Measurements from ENCODE around the gene DST.
A peak's percentile ranks its signal among the peaks of the same experiment; 100 is the strongest.
"Not testable (repeated sequence)": the region's sequence is repeated elsewhere in the genome, so short reads cannot be mapped to it uniquely, and the experiment has no call there.

Gene DST

GRCh38 chr6:56562730-56563129 lies 80.0 kb downstream of the DST start:
- not testable (repeated sequence) for DNase-seq

GRCh38 chr6:56556751-56557540 lies 85.7 kb downstream of the DST start:
- no peak for DNase-seq

DNA sequence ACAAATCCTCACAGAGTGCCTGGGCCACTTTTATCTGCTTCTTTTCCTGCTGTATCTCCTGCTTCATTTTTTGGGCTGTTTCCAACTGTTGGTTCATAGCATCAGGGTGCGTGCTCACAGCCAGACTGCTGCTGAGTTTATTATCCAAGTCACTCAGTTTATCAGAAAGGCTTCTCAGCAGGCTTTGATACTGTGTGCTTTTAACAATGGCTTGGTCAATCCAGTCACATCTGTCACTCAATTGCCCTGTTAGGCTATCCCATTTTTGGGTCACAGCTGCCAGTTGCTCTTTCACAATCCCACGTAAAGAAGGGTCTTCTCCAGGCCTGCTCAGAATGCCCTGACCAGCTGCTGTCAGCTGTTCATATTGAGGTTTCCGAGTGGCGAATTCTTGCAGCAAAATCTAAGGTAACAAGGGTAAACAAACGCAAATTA lies 87.2 kb downstream of the DST start:
- DNase-seq = no peak

DNA sequence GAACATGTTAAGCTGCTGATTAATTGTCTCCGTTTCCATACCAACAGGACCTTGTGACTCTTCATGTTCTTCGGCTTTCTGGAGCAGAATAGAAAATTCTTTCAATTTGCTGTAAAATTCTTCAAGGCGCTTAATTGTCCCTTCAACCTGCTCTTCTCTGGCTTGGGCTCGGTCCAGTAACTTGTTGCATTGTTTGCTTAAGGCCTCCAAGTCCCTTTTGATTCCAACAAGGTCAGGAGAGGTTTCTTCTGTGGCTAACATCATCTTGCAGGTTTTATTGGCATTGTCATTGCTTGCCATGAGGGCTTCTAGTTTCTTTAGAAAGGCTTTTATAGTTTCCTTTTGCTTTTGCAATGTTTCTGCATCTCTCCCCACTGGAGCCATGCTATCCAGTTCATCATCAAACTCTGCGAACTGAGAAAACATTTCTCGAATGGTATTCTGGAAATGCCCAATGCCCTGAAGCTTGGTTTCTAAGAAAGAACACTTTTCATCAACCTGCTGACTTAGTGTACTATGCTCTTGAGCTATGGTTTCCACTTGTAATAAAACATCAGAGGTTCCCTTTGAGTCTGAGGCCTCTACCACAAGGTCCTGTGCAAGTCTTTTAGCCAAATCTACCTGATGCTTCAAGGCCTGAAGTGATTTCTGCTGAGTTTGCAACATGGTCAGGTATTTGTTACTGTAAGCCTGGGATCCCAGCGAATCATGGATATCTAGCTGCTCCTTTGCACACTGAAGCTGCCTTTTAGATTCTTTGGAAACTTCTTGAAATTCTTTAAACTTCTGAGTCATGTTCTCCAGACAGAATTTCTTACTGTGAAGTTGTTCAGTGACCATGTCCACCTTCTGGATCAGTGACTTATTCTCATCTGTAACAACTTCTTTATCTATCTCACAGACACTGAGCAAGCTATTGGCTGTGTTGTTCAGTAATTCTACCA lies 90.2 kb downstream of the DST start:
- no peak for DNase-seq

DNA sequence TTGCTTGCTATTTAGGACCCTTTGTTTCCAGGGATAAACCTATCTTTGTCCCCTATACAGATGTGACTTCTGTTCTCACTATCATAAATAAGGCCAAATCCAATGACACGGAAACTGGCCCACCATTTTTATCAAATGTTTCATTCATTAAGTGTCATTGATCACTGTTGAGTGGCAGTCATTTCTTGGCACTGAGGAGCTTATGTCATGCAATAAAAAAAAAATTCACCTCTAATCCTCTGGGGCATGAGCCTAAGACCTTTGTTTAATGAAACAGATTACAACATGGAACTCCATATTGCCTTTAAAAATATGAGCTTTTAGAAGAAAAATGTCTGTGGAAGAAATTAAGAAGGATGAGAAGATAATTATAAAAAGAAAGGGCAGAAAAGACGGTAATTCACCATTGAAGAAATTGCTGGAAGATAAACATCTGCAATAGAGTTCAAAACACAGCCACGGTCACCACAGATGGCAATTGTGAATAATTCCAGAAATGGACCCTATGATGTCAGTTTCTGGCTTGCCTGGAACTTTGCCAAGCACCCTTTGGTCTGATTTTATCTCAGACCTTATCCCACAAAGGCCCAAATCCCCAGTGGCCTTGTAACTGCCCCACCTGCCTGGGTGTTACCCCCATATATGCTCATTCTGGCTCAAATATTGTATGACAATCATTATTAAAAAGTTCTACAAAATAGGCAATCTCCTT lies 91.1 kb downstream of the DST start:
- no peak for DNase-seq

- DNase-seq = no peak
Measured at GRCh38 chr6:56550301-56550700, 92.4 kb downstream of the DST start.

DNA sequence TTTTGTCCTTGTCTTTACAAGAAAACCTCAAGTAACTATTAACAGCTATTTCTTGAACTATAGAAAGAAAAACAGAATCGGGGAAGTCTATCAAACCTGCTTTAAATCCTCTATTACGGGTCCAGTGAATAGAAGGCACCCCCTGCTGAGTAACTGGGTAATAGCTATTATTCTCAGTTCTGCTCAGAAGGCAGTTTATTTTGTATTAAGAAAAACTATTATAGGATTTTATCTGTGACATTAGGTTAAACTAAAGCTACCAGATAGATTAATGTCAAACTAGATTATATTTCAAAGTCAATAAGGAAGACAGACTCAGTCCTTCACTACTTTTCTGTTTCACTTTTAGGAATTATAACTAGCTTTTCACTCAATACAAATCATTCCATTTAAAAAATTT lies 93.7 kb downstream of the DST start:
- DNase-seq = no peak

DNA sequence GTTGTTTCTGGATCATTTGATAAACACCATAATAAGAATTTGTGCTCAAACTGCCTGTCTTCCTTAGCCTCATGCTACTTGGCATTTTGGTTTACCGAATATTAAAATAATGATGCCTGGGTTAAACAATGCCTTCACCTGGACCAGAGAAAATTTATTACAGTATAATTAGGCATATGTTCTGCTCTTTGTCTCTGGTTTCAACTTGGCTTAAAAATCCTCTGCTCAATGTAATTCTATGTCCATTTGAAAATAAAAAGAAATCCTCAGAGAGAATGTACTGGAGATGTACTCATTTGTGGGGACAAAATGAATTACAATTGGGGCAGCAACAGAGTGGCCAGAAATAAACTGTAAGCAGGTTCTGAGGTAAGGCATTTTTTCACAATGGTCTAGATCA lies 95.0 kb downstream of the DST start:
- DNase-seq = no peak

DNA sequence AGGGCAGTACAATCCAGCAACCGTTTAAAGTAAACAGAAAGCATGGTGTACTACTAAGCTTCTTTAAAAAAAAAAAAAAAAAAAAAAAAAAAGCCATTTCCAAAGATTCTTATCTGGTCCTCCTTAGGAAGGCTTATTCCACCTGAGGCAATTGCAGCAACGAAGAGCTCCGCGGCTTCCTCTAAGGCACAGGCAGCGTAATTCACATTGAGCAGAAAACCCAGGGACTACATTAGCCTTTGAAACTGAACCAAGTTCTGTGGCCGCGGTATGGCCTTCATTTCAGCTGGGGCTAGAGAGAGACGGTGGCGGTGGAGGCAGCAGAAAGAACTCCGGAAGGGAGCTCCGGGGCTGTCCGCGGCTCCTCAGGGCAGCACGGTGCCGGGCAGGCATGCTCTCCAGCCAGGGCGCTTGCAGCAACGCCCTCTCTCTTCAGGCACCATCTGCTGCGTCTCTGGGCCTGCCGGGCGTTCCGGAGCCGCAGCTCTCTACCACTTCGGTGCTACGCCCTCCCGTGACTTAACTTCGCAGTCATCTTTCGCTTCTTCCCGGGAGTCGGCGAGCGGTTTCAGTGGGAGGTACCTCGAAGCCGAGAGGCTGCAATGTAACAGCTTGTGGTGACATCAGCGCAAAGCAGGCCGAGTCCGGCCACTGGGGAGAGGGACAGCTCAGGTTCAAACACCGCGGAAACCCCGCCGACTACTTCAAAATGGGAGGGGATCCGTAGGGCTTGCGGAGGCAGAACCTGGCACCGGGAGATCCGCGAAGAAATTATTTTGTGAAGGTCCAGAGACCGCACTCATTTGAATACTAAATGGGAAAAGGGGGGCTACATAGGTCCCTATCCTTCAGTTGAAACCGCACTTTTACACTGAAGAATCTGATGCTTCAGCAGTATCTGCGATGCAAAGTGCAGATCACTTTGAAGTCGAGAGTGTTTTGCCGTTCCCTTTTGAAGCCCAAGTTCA lies 100.0 kb downstream of the DST start:
- peak; percentile 82 for DNase-seq

GRCh38 chr6:56541741-56542360 lies 100.8 kb downstream of the DST start:
- DNase-seq = no peak

DNA sequence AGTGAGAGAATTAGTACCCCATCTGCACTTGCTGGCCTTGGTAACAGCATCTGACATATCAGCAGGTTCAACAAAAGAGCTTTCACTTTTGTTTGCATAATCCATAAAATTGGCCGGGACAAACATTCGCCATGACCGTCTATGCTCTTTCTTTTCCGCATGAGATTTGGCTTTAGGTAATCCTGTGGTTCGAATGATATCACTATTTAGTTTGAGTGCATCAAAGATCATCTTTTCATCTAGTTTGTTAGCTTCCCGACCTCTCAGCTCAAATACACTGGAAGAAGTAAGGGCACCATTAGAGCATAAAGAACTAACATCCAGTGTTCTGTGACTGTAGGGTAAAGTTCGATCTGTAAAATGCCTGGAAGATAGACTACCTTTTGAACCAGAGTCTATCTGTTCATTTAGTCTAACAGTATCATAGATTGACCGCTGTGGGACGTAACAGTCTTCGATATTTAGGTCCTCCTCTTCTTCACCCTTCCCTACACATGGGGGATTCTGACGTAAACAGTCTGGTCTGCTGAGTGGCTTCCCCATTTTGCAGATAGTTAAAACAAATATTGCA lies 101.6 kb downstream of the DST start:
- no peak for DNase-seq

DNA sequence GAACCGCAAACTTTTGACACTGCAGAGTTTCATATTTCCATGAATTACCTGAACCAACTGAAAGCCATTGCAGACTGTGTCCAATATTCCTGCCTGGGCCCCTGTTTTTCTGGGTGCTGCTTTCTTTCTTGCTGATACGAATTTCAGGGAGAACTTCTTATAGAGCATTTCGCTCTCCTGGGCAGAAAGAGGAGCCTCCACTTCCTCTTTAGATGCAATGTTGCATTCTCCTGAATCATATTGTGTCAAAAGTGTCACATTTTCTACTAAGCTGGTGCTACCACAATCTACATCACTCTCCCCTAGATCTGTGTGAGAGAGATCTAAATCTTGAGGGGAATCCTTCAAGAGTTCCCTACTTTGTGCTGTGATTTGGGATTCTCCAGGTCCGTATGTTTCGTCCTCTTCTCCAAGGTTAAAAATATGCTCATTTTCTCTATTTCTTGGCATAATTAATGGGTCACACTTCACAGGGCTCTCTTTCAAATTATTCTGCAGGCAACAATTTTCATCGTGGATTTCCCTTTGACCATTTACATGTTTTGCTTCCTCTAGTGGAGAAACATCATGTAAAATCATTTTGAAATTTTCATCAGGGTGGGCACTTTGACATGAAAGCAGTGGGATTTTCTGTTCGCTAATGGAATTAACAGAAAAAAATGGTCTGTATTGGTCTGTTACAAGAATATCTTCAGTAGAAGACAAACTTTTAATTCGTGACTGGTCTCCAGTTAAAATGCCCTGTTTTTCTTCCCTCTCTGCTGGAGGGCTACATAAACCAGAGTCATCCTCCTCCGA lies 102.3 kb downstream of the DST start:
- DNase-seq = no peak

GRCh38 chr6:56539527-56540105 lies 103.1 kb downstream of the DST start:
- no peak for DNase-seq

DNA sequence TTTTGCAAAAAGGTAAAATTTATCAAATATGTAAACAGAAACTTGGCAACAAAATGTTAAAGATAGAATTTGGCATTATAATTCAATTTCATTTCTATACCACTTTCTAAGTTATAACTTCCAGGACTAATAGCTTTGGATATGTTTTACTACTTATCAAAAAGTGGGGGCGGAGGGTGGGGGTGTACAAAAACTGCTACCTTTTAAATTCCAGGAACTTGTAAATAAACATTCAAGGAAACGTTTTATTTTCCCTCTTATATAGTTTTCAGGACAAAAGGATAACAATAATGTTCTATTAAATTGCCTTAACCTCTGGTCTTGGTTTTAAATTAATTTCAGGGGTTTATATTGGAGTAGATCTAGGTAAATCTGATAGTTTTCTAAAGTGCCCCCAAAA lies 103.8 kb downstream of the DST start:
- DNase-seq = no peak

DNA sequence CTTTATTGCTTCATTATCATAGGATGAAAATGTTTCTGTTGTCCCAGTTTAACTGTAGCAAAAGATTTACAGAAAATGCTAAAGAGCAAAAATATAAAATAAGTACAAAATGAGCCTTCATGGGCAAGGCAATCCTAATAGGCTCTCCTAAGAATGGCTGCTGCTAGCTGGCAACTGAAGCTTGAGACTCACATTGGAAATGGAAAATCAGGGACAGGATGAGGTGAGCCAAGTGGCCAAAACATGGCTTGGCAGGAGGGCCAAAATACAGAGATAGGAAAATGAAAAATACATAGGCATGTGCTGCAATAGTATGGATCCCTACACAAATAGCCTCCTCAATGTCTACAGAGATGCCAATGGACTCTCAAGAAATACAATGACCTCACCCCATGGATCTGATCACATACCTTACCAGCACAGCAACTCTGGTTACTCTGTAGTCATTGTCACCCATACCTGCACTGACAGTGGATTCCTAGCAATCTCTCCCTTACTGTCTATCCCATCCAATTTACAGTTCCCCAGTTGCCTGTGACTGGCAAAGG lies 105.4 kb downstream of the DST start:
- no peak for DNase-seq

DNA sequence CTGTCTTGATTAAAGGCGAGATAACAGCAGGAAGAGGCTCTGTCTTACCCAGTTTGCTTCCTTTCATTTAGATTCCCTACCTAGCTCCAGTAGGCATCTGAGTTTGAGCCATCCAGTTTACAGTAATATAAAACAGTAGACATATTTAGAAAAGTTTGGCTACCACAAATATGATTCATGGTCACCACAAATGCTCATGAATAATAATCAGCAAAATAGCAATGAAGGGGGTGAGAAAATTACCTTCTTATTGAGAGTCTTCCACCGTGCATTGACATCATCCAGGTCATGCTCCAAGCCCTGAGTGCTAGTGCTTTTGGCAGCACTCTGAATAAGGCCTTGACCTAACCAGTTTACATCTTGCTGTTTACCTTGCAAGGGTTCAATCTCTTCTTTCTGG lies 106.2 kb downstream of the DST start:
- DNase-seq = no peak

DNA sequence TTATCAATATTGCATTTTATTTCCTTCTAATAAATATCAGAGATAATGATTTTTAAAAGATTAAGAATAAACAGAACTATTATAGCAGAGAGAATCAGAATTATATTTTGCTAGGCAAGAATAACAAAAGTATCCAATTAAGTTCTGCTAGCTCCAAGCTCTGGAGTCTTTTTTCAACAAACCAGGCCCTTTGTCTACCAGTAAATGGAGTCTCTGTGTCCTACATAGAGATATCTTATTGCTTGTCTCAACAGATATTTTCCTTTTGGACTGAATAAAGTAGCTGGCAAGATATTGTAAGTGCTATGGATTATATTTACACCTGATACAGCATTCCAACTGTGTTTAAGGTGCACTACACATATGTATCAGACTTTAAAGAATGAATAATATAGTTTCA lies 107.1 kb downstream of the DST start:
- no peak for DNase-seq

- DNase-seq = no peak
Measured at GRCh38 chr6:56534680-56535419, 107.8 kb downstream of the DST start.

All from activated effector memory CD4-positive, alpha-beta T cell treated with anti-CD3 and anti-CD28 coated beads, Interleukin-2, amount 50 U/mL, for 16 hours (primary cell).